ENCODE measurements around the gene OXA1L.

The OXA1L gene

GRCh38 chr14:22794551-22794951 lies 28.1 kb downstream of the OXA1L start:
- H3K27ac ChIP-seq, result no peak overlapping the region
- no peak for TF ChIP-seq CTCF (conservative IDR thresholded peaks at IDR 0.05)

GRCh38 chr14:22796087-22796707 lies 29.7 kb downstream of the OXA1L start:
- no peak overlapping the region for H3K27ac ChIP-seq

GRCh38 chr14:22797017-22797917 lies 30.8 kb downstream of the OXA1L start:
- no peak overlapping the region for H3K27ac ChIP-seq
- TF ChIP-seq CTCF (conservative IDR thresholded peaks at IDR 0.05), result no peak

More at GRCh38 chr14:22796087-22796707, 29.7 kb downstream of the OXA1L start:
- no peak for TF ChIP-seq CTCF (conservative IDR thresholded peaks at IDR 0.05)

GRCh38 chr14:22798528-22798927 lies 32.0 kb downstream of the OXA1L start:
- no peak overlapping the region for H3K27ac ChIP-seq
- no peak for TF ChIP-seq CTCF (conservative IDR thresholded peaks at IDR 0.05)

- TF ChIP-seq CTCF (conservative IDR thresholded peaks at IDR 0.05), result no peak
These were observed 33.9 kb downstream of the OXA1L start for GRCh38 chr14:22800346-22800745.

GRCh38 chr14:22801716-22802115 lies 35.2 kb downstream of the OXA1L start:
- TF ChIP-seq CTCF (conservative IDR thresholded peaks at IDR 0.05), result no peak
- H3K27ac ChIP-seq, result no peak overlapping the region

More at GRCh38 chr14:22800346-22800745, 33.9 kb downstream of the OXA1L start:
- no peak overlapping the region for H3K27ac ChIP-seq

- H3K27ac ChIP-seq, result no peak overlapping the region
- TF ChIP-seq CTCF (conservative IDR thresholded peaks at IDR 0.05), result no peak
These were observed 36.6 kb downstream of the OXA1L start for GRCh38 chr14:22802860-22803686.

Measured in VCaP (cell line).